ENCODE measurements around the gene GRID2.

The GRID2 gene

DNA sequence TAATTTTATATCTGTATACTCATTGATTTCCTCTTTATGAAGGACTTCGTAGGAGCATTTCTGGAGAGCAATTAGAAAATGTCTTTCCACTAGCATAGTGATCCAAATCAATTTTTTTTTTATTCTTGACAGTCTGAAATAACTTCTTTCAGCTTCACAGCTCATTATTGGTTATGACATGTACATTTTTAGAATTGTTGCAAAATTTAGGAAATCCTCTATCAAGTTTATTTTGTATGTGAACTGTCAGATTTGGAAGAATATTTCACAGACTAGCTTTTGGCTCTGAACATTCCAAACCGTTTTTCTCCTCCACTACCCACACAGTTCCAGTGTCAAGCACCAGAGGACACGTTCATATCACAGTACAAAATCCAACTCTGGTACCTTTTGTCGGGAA lies 1275.2 kb downstream of the GRID2 start:
- no peak overlapping the region for H3K9ac ChIP-seq (ENCODE audit: low read length)
- no peak overlapping the region for H2AFZ ChIP-seq (ENCODE audit: low read length)
- H3K9me2 ChIP-seq (replicated peaks; ENCODE audit: insufficient read depth, low read length), result no peaks in the 10 kb centered on the region
- H3K27me3 ChIP-seq (replicated peaks; ENCODE audit: insufficient read depth, low read length), result no peaks in the 10 kb centered on the region
- no peak overlapping the region for H3K4me2 ChIP-seq (ENCODE audit: low read depth, low read length)
- no peaks in the 10 kb centered on the region for H3K9me3 ChIP-seq (replicated peaks; ENCODE audit: insufficient read depth, low read length)
- TF ChIP-seq EZH2phosphoT487 (IDR thresholded peaks at IDR 0.05; ENCODE audit: low read length), result no peak
- TF ChIP-seq EZH2 (optimal IDR thresholded peaks at IDR 0.05; ENCODE audit: low read depth, low read length), result no peak
- TF ChIP-seq, protein P1, sequence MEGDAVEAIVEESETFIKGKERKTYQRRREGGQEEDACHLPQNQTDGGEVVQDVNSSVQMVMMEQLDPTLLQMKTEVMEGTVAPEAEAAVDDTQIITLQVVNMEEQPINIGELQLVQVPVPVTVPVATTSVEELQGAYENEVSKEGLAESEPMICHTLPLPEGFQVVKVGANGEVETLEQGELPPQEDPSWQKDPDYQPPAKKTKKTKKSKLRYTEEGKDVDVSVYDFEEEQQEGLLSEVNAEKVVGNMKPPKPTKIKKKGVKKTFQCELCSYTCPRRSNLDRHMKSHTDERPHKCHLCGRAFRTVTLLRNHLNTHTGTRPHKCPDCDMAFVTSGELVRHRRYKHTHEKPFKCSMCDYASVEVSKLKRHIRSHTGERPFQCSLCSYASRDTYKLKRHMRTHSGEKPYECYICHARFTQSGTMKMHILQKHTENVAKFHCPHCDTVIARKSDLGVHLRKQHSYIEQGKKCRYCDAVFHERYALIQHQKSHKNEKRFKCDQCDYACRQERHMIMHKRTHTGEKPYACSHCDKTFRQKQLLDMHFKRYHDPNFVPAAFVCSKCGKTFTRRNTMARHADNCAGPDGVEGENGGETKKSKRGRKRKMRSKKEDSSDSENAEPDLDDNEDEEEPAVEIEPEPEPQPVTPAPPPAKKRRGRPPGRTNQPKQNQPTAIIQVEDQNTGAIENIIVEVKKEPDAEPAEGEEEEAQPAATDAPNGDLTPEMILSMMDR (IDR thresholded peaks at IDR 0.05; ENCODE audit: low read length), result no peak
- H3K79me2 ChIP-seq (ENCODE audit: low read length), result no peaks in the 10 kb centered on the region
- no peak overlapping the region for H3K4me3 ChIP-seq (ENCODE audit: low read length)
- no peak for DNase-seq
- no peaks in the 10 kb centered on the region for H3F3A ChIP-seq (ENCODE audit: insufficient read depth, low read length)
- no peak overlapping the region for H3K27ac ChIP-seq (ENCODE audit: low read length)
- no peaks in the 10 kb centered on the region for H3K4me1 ChIP-seq (ENCODE audit: low read length)
- no peaks in the 10 kb centered on the region for H4K20me1 ChIP-seq (ENCODE audit: insufficient read depth, low read length)
- H3K36me3 ChIP-seq (replicated peaks; ENCODE audit: insufficient read depth, low read length), result no peaks in the 10 kb centered on the region

DNA sequence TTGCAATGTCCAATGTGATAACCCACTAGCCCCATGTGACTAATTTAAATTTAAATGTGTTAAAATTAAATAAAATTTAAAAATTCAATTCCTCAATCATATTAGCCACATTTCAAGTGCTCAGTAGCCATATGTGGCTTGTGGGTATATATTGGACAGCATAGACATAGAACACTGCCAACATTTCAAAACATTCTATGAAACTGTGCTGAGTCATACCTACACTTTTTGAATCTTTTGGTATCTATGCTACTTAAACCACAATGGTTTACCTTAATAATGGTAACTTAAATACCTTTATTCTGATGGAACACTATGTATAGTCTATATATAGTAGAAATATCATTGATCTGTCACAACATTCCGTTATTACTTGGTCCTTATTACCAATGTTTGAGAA lies 1301.4 kb downstream of the GRID2 start:
- no peaks in the 10 kb centered on the region for H3F3A ChIP-seq (ENCODE audit: insufficient read depth, low read length)
- no peak overlapping the region for H2AFZ ChIP-seq (ENCODE audit: low read length)
- H3K4me1 ChIP-seq (ENCODE audit: low read length), result no peaks in the 10 kb centered on the region
- no peak overlapping the region for H3K27ac ChIP-seq (ENCODE audit: low read length)
- no peak overlapping the region for H3K4me3 ChIP-seq (ENCODE audit: low read length)
- H3K4me2 ChIP-seq (ENCODE audit: low read depth, low read length), result no peak overlapping the region
- no peak overlapping the region for H3K9ac ChIP-seq (ENCODE audit: low read length)
- no peaks in the 10 kb centered on the region for H3K79me2 ChIP-seq (ENCODE audit: low read length)
- DNase-seq, result no peak
- TF ChIP-seq EZH2phosphoT487 (IDR thresholded peaks at IDR 0.05; ENCODE audit: low read length) (no peak), EZH2 (optimal IDR thresholded peaks at IDR 0.05; ENCODE audit: low read depth, low read length) (no peak)
- TF ChIP-seq, protein P1 (IDR thresholded peaks at IDR 0.05; ENCODE audit: low read length), result no peak
- H3K9me3 ChIP-seq (replicated peaks; ENCODE audit: insufficient read depth, low read length), result no peaks in the 10 kb centered on the region
- H3K36me3 ChIP-seq (replicated peaks; ENCODE audit: insufficient read depth, low read length), result no peaks in the 10 kb centered on the region
- H3K27me3 ChIP-seq (replicated peaks; ENCODE audit: insufficient read depth, low read length), result no peaks in the 10 kb centered on the region
- no peaks in the 10 kb centered on the region for H3K9me2 ChIP-seq (replicated peaks; ENCODE audit: insufficient read depth, low read length)
- no peaks in the 10 kb centered on the region for H4K20me1 ChIP-seq (ENCODE audit: insufficient read depth, low read length)

DNA sequence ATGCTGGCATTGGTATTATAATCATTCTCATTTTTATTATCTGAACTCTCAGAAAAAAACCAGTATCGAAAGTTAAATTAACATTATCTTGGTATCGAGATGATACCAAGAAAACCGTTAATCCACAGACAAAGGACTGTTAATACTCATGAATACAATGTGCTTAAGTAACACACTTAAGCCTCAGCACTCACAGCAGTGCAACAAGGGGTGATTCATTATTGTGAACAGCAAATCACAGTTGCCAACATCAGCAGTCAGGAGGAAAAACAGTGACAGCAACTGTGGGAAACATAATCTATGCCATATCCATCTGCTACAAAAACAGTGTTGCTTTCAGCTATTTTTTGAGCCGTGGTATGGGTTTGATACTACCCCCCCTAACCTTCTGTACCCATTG lies 1313.8 kb downstream of the GRID2 start:
- Histone ChIP-seq H3K4me3 (ENCODE audit: low read length) (no peak overlapping the region), H3K9me3 (replicated peaks; ENCODE audit: insufficient read depth, low read length) (no peaks in the 10 kb centered on the region), H3F3A (ENCODE audit: insufficient read depth, low read length) (no peaks in the 10 kb centered on the region), H3K9ac (ENCODE audit: low read length) (no peak overlapping the region), H3K36me3 (replicated peaks; ENCODE audit: insufficient read depth, low read length) (no peaks in the 10 kb centered on the region), H3K27ac (ENCODE audit: low read length) (no peak overlapping the region), H3K4me1 (ENCODE audit: low read length) (no peaks in the 10 kb centered on the region), H3K9me2 (replicated peaks; ENCODE audit: insufficient read depth, low read length) (no peaks in the 10 kb centered on the region), H4K20me1 (ENCODE audit: insufficient read depth, low read length) (no peaks in the 10 kb centered on the region), H3K4me2 (ENCODE audit: low read depth, low read length) (no peak overlapping the region), H3K27me3 (replicated peaks; ENCODE audit: insufficient read depth, low read length) (no peaks in the 10 kb centered on the region), H3K79me2 (ENCODE audit: low read length) (no peaks in the 10 kb centered on the region), H2AFZ (ENCODE audit: low read length) (no peak overlapping the region)
- no peak for TF ChIP-seq EZH2phosphoT487 (IDR thresholded peaks at IDR 0.05; ENCODE audit: low read length)
- TF ChIP-seq, protein P1 (IDR thresholded peaks at IDR 0.05; ENCODE audit: low read length), result no peak
- DNase-seq, result no peak

Data from MM.1S (cell line).